Measurements from ENCODE around the gene MYCBP2.
A peak's percentile ranks its signal among the peaks of the same experiment; 100 is the strongest.

MYCBP2 gene

DNA sequence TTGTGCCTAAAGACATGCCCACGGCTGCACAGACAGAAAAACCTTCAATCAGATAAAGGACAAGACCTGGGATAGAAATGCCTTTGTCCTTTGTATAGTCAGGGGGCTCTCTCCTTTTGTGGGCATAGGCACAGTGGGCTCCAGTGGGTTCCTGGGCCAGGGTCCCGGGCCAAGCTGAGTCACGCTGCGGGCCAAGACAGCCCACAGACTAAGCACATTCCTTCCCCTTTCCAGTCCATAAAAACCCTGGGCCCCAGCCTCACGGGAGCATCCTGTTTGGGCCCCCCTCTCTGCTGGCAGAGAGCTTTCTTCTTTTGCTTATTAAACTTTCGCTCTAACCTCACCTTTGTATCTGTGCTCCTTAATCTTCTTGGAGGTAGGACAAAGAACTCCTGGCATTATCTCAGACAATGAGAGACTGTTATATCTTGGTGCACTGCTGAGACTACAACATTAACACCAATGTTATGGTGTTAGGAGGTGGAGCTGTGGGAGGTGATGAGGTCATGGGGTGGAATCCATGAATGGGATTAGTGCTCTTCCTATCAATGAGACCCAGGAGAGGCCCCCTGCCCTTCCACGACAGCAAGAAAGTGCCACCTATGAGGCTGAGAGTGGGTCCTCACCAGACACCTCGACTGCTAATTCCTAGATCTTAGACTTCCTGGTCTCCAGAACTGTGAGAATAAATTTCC lies 279.1 kb downstream of the MYCBP2 start:
- DNase-seq (ENCODE audit: low read depth): no peak
- no peak overlapping the region for H3K4me3 ChIP-seq (ENCODE audit: low read length)
- TF ChIP-seq, protein P1, sequence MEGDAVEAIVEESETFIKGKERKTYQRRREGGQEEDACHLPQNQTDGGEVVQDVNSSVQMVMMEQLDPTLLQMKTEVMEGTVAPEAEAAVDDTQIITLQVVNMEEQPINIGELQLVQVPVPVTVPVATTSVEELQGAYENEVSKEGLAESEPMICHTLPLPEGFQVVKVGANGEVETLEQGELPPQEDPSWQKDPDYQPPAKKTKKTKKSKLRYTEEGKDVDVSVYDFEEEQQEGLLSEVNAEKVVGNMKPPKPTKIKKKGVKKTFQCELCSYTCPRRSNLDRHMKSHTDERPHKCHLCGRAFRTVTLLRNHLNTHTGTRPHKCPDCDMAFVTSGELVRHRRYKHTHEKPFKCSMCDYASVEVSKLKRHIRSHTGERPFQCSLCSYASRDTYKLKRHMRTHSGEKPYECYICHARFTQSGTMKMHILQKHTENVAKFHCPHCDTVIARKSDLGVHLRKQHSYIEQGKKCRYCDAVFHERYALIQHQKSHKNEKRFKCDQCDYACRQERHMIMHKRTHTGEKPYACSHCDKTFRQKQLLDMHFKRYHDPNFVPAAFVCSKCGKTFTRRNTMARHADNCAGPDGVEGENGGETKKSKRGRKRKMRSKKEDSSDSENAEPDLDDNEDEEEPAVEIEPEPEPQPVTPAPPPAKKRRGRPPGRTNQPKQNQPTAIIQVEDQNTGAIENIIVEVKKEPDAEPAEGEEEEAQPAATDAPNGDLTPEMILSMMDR (conservative IDR thresholded peaks at IDR 0.05; ENCODE audit: low read length): no peak

DNA sequence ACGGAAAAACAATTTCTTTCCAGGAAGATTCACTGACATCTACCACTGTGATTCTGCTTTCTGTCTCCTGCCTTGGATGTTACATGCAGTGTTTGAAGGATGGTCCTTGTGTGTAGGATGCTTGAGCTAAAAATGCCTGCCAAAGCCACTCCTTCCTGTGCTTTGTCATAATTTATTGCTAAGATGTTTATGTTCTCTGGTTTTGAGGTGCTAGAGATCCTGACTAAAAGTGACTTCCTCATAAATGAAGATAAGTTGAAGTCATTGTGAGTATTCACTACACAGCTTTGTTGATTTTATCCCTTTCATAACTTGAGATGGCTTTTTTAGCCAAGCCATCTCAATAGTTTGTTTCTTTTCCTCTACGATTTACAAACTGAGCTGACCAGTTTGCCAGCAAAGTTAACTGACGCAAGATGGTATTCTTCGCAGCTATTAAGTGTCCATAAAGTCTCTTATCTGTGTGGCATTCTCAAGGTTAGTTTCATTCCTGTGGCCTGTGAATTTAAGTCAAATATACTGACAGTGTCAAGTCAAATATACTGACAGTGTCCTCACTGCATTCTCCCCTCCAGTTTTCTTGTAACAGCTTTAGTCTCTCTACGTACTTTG lies 284.2 kb downstream of the MYCBP2 start:
- TF ChIP-seq, protein P1 (conservative IDR thresholded peaks at IDR 0.05; ENCODE audit: low read length): no peak
- H3K4me3 ChIP-seq (ENCODE audit: low read length): no peak overlapping the region
- DNase-seq (ENCODE audit: low read depth): no peak

DNA sequence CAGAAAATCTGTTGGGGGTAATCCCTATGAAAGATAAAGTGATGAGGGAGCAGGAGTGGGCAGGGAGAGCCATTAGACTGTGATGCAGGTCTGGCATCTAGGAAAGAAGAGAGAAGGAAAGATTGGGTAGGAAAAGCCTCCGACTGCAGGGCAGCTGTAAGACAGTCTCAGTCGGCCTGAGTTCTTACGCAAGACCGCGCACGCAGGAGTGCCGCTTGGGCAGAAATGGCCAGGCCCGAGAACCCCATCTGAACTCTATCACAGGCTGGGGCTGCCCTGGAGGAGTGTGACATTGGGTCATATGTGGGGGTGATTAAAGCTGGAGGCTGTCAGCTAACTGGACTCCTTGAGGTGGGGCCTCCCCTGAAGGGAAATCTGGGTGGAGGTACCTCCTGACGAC lies 286.1 kb downstream of the MYCBP2 start:
- DNase-seq (ENCODE audit: low read depth): no peak
- TF ChIP-seq, protein P1 (conservative IDR thresholded peaks at IDR 0.05; ENCODE audit: low read length): no peak

DNA sequence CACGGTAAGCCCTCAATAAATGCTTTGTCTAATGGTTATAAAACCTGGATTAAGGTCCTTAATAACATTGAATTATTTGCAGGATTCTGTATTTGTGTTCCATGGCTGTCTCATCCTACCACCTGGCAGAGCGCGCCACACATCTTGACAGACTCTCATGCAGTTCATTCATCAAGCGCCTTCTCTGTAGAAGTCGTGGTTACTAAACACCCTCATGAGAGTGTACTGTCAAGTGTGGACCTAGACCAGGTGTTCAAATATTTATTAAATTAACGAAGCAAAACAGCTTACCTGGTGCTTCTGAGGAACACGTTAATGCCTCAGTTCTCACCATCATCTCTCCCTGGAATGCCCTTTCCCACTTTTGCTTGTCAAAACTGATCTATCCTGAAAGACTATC lies 286.8 kb downstream of the MYCBP2 start:
- TF ChIP-seq, protein P1 (conservative IDR thresholded peaks at IDR 0.05; ENCODE audit: low read length): no peak
- H3K4me3 ChIP-seq (ENCODE audit: low read length): no peak overlapping the region
- DNase-seq (ENCODE audit: low read depth): no peak

More for the DNA sequence above, 286.1 kb downstream of the MYCBP2 start:
- no peak overlapping the region for H3K4me3 ChIP-seq (ENCODE audit: low read length)

DNA sequence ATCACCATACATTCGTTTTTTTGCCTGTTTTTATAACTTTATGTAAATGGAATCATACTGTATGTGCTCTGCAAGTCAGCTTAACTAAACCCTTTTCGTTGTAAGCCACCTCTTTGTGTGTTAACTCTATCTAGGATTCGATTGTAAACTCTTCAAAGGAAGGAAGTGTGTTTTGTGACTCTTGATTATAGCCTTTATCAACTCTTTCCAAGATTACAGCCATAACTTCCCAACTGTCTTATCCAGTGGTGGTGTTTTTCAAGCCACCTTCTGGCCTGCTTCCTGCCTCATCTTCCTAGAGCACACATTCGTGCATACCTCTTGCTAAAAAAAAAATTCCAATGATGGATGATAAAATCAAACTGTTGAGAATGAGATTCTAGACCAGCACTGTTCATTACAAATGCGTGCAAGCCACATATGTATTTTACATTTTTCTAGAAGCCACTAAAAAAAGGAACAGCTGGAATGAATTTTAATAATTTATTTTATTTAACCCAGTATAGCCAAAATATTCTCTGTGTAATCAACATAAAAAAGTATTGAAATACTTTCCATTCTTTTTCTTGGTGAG lies 287.9 kb downstream of the MYCBP2 start:
- peak; percentile 51 for DNase-seq (ENCODE audit: low read depth)
- H3K4me3 ChIP-seq (ENCODE audit: low read length): no peak overlapping the region
- TF ChIP-seq, protein P1 (conservative IDR thresholded peaks at IDR 0.05; ENCODE audit: low read length): no peak

DNA sequence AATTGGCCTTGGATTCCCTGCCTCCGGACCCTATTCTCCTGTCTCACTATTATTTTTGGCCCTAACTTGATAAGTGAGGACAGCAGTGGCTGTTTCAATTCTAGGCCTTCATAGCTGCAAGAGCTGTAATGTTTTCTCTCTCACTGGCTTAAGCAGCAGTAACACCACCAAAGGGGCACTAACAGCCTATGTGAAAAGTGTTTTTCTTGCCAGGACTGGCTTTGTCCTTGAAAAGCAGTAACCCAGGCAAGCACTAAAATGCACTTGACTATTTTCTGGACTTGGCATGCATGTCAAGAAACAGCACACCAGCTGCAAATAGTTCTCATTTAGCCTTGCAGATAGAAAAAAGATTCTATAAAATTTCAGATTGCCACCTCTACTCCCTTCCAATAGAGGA lies 290.6 kb downstream of the MYCBP2 start:
- TF ChIP-seq, protein P1 (conservative IDR thresholded peaks at IDR 0.05; ENCODE audit: low read length): no peak
- no peak overlapping the region for H3K4me3 ChIP-seq (ENCODE audit: low read length)
- DNase-seq (ENCODE audit: low read depth): no peak

DNA sequence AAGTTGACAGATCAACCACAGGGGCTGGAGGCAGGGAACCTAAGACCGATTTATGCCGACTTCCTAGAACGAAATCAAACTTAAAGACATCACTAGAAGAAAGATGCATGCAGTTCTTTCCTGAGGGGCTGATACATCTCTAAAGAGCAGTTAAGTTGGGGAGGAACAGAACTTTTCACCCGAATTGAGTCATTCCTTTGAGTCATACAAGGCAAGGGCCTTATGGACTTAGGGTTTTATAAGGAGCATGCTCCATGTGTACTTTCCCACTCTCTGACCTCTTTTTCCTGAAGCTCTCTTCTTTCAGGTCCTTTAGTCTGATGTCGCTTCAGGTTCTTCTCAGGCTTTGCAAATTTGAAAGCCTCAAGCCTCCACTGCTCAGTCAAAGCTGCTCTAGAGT lies 292.0 kb downstream of the MYCBP2 start:
- H3K4me3 ChIP-seq (ENCODE audit: low read length): no peak overlapping the region
- DNase-seq (ENCODE audit: low read depth): peak; percentile 32
- TF ChIP-seq, protein P1 (conservative IDR thresholded peaks at IDR 0.05; ENCODE audit: low read length): no peak

All from AG10803 (cell line).